ENCODE measurements around the gene LCN15.

- TF ChIP-seq POLR2A (IDR thresholded peaks at IDR 0.05) = no peak
- TF ChIP-seq CTCF (IDR thresholded peaks at IDR 0.05) = no peak
- TF ChIP-seq POLR2AphosphoS5 (IDR thresholded peaks at IDR 0.05) = no peak
- no peak for TF ChIP-seq EP300 (IDR thresholded peaks at IDR 0.05)
These were observed 43.9 kb downstream of the LCN15 start for GRCh38 chr9:136720251-136720897.

Data from stomach (tissue), 4 donors.